ENCODE measurements around the gene DIDO1. TPM values are rescaled to one million over a fixed set of nuclear protein-coding genes. Genes with fewer than 3 reads are reported as not detected.

DIDO1 gene
- total and polyA plus RNA-seq, 2 of the 13 experiments (the other 11 are each of a cell fraction or from before 2014, with no cell fraction given), result 75.0 to 75.1 TPM

DNA sequence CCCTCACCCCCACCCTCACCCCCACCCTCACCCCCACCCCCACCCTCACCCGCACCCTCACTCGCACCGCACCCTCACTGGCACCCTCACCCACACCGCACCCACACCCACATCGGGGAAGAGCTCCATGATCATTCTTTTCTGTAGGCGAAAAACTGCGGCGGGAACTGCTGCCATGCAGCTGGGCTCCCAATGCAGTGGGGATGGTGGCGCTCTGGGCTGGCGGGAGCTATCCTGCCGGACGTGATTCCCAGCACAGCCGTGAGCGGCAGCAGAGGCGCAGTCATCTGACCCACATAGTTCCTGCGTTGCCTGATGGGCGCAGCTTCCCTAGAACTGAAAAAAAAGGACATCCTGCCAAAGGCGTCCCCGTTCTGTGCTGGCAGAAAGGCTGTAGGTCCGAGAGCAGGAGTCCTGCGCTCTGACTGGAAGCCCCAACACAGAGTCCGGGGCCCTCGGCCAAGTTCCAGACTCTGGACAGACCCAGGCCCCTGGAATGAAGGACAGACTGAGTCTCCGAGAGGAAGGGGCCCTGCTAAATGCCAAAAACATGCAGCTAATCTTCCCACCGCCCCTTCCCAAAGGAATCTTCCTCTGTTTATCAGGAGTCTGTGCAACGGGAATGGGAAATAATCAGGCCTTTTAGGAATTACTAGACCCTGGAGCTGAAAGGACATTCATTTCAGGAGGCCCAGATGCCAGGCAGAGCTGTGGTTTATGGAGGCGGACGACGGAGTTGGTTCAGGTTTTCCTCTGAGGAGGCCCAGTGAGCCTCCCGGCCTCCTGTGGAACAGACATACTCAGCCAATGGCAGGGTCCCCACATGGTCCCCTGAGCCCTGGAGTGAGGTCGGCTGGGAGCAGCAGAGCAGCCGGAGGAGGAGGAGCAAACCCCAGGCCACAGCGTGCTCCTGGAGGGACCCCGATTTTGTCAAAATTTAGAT, 50.6 kb downstream of the DIDO1 start (continued):
- TF ChIP-seq SRSF4 (IDR thresholded peaks at IDR 0.05; ENCODE audit: low read depth, low read length, poor library complexity, severe bottlenecking), result no peak
- TF ChIP-seq, protein P1, sequence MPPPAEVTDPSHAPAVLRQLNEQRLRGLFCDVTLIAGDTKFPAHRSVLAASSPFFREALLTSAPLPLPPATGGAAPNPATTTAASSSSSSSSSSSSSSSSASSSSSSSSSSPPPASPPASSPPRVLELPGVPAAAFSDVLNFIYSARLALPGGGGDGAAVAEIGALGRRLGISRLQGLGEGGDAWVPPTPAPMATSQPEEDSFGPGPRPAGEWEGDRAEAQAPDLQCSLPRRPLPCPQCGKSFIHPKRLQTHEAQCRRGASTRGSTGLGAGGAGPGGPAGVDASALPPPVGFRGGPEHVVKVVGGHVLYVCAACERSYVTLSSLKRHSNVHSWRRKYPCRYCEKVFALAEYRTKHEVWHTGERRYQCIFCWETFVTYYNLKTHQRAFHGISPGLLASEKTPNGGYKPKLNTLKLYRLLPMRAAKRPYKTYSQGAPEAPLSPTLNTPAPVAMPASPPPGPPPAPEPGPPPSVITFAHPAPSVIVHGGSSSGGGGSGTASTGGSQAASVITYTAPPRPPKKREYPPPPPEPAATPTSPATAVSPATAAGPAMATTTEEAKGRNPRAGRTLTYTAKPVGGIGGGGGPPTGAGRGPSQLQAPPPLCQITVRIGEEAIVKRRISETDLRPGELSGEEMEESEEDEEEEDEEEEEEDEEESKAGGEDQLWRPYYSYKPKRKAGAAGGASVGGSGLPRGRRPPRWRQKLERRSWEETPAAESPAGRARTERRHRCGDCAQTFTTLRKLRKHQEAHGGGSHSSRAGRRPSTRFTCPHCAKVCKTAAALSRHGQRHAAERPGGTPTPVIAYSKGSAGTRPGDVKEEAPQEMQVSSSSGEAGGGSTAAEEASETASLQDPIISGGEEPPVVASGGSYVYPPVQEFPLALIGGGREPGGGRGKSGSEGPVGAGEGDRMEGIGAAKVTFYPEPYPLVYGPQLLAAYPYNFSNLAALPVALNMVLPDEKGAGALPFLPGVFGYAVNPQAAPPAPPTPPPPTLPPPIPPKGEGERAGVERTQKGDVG (CRISPR knock-in tag; IDR thresholded peaks at IDR 0.05; ENCODE audit: borderline replicate concordance), result 0 out of 2 replicates have a peak, but pooled peaks have one; percentile 31
- peak; percentile 83; the same call in 1 of the 2 replicates for TF ChIP-seq ZNF556 (CRISPR knock-in tag; IDR thresholded peaks at IDR 0.05; ENCODE audit: borderline replicate concordance)
- 0 out of 2 replicates have a peak, but pooled peaks have one; percentile 69 for TF ChIP-seq PAWR (CRISPR knock-in tag; IDR thresholded peaks at IDR 0.05; ENCODE audit: borderline replicate concordance)
- TF ChIP-seq, protein P2, sequence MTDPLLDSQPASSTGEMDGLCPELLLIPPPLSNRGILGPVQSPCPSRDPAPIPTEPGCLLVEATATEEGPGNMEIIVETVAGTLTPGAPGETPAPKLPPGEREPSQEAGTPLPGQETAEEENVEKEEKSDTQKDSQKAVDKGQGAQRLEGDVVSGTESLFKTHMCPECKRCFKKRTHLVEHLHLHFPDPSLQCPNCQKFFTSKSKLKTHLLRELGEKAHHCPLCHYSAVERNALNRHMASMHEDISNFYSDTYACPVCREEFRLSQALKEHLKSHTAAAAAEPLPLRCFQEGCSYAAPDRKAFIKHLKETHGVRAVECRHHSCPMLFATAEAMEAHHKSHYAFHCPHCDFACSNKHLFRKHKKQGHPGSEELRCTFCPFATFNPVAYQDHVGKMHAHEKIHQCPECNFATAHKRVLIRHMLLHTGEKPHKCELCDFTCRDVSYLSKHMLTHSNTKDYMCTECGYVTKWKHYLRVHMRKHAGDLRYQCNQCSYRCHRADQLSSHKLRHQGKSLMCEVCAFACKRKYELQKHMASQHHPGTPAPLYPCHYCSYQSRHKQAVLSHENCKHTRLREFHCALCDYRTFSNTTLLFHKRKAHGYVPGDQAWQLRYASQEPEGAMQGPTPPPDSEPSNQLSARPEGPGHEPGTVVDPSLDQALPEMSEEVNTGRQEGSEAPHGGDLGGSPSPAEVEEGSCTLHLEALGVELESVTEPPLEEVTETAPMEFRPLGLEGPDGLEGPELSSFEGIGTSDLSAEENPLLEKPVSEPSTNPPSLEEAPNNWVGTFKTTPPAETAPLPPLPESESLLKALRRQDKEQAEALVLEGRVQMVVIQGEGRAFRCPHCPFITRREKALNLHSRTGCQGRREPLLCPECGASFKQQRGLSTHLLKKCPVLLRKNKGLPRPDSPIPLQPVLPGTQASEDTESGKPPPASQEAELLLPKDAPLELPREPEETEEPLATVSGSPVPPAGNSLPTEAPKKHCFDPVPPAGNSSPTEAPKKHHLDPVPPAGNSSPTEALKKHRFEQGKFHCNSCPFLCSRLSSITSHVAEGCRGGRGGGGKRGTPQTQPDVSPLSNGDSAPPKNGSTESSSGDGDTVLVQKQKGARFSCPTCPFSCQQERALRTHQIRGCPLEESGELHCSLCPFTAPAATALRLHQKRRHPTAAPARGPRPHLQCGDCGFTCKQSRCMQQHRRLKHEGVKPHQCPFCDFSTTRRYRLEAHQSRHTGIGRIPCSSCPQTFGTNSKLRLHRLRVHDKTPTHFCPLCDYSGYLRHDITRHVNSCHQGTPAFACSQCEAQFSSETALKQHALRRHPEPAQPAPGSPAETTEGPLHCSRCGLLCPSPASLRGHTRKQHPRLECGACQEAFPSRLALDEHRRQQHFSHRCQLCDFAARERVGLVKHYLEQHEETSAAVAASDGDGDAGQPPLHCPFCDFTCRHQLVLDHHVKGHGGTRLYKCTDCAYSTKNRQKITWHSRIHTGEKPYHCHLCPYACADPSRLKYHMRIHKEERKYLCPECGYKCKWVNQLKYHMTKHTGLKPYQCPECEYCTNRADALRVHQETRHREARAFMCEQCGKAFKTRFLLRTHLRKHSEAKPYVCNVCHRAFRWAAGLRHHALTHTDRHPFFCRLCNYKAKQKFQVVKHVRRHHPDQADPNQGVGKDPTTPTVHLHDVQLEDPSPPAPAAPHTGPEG (CRISPR knock-in tag; IDR thresholded peaks at IDR 0.05), result no peak; the same call in 1 of the 2 replicates
- no peak for TF ChIP-seq TBX3 (IDR thresholded peaks at IDR 0.05; ENCODE audit: borderline replicate concordance)
- no peak for TF ChIP-seq ZNF883 (CRISPR knock-in tag; IDR thresholded peaks at IDR 0.05; ENCODE audit: not compliant biosample characterization)
- no peak for TF ChIP-seq ZNF253 (CRISPR knock-in tag; IDR thresholded peaks at IDR 0.05; ENCODE audit: borderline replicate concordance)
- TF ChIP-seq ZNF234 (CRISPR knock-in tag; conservative IDR thresholded peaks at IDR 0.05), result no peak
- TF ChIP-seq ZNF703 (CRISPR knock-in tag; IDR thresholded peaks at IDR 0.05; ENCODE audit: borderline replicate concordance), result no peak
- TF ChIP-seq, protein P3, sequence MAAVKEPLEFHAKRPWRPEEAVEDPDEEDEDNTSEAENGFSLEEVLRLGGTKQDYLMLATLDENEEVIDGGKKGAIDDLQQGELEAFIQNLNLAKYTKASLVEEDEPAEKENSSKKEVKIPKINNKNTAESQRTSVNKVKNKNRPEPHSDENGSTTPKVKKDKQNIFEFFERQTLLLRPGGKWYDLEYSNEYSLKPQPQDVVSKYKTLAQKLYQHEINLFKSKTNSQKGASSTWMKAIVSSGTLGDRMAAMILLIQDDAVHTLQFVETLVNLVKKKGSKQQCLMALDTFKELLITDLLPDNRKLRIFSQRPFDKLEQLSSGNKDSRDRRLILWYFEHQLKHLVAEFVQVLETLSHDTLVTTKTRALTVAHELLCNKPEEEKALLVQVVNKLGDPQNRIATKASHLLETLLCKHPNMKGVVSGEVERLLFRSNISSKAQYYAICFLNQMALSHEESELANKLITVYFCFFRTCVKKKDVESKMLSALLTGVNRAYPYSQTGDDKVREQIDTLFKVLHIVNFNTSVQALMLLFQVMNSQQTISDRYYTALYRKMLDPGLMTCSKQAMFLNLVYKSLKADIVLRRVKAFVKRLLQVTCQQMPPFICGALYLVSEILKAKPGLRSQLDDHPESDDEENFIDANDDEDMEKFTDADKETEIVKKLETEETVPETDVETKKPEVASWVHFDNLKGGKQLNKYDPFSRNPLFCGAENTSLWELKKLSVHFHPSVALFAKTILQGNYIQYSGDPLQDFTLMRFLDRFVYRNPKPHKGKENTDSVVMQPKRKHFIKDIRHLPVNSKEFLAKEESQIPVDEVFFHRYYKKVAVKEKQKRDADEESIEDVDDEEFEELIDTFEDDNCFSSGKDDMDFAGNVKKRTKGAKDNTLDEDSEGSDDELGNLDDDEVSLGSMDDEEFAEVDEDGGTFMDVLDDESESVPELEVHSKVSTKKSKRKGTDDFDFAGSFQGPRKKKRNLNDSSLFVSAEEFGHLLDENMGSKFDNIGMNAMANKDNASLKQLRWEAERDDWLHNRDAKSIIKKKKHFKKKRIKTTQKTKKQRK (IDR thresholded peaks at IDR 0.05; ENCODE audit: low read length), result no peak

Measured in HepG2 (cell line).